ENCODE results near the gene MAPK12. TPM values are rescaled to one million over a fixed set of nuclear protein-coding genes. Genes with fewer than 3 reads are reported as not detected.

The MAPK12 gene
- total RNA-seq, 1 experiment from 2014 or later = 16.9 TPM

DNA sequence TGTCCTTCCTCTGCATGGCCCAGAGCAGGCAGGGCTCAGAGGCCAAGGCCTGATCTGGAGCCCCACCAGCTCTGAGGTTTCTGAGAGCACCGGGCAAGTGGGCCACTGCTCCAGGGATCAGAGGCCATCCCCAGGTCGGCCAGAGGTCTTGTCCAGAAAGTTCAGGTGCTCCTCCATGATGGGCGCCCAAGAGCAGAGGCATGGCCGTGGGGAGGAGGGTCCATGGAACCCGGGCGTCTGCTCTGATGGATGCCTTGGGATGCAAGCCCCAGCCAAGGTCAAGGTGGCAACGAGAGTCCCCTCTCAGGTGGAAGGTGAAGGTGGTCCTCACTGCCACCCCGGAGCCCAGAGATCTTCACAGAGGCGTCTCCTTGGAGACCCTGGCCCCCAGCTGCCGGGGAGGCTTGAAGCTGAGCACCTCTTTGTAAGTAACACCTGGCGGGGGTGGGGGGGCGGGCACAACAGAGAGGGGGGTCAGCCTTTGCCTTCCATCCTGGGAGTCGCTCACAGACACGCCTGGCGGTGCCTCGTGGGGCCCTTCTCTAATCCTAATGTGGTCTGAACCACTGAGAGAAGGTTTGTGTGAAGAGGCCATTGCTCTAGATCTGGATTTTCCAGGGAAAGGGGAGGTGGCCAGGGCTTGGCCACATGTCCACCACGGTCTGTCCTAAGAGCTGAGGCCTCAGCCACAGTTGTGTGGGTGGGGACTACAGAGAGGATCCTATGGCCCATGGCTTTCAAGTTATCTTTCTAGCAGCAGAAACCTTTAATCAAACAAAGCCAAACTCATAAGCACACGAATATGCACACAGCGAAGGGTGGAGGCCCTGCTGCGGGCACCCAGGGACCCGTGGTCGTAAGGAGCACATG is 8.2 kb downstream of the MAPK12 start:
- DNase-seq (ENCODE audit: low read depth) = no peak

DNA sequence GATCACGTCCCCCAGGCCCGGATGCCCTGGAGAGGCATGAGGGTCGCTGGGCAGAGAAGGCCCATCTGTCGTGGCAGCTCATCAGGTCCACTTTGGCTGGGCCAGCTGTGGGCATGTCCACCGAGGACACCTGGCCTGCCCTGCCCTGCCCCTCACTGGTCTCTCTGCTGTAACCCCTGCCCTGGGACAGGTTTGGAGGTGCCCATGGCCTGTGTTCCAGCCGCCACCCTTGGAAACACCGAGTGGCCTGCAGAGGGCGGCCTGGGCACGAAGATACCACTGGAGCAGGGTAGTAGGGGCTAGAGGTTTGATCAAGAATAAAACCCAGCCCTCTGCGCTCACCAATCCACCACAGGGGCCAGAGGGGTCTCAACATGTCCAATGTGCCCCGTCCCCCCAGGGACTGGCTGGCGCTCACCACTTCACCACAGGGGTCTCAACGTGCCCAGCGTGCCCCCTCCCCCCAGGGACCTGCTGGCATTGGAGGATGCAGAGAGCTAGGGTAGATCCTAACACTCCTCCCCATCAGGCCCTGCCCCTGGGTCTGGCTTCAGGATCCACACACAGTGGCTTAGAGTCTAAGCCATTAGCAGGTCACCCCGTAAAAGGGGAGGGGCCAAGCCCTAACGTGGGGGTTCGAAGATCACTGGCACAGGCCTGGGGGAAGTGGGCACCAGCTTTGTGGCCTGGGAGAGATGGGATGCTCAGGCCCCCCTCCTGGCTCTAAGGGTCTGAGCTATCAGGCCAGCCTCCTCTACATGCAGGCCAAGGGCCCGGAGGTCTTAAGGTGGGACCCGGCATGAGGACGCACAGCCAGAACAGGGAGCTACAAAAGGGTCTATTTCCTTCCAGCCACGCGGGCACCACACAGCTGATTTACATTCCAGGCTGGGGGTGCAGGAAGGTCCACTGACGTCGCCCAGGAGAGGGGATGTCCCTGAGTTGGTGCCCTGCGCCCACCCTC is 9.1 kb downstream of the MAPK12 start:
- DNase-seq (ENCODE audit: low read depth) = peak; percentile 66

DNA sequence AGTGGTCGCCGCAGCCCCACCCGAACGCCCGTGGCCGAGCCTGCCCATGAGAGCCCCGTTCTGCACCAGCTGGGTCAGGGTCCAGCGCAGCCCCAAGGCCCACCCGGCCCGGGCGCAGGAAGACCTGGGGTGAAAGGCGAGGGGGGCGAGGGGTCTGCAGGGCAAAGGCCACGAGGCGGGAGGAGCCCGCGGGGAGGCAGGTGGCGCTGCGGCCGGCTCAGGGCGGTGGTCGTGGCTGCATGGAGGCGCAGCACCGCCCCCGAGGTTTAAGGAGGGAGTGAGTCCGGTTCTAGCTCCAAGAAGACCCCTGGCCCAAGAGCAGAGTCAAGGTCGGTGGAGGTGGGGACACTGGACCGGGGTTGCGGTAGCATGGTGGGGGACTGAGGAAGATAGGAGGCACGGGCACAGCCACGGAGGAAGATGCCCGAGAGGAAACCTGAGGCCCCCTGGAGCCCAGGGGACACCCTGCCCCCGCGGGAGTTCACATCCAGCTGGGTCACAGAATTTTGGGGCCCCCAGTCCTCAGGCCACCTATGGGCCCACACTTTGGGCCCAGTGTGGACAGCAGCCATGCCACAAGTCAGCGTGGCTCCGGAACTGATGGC is 9.9 kb downstream of the MAPK12 start:
- DNase-seq (ENCODE audit: low read depth) = no peak

DNA sequence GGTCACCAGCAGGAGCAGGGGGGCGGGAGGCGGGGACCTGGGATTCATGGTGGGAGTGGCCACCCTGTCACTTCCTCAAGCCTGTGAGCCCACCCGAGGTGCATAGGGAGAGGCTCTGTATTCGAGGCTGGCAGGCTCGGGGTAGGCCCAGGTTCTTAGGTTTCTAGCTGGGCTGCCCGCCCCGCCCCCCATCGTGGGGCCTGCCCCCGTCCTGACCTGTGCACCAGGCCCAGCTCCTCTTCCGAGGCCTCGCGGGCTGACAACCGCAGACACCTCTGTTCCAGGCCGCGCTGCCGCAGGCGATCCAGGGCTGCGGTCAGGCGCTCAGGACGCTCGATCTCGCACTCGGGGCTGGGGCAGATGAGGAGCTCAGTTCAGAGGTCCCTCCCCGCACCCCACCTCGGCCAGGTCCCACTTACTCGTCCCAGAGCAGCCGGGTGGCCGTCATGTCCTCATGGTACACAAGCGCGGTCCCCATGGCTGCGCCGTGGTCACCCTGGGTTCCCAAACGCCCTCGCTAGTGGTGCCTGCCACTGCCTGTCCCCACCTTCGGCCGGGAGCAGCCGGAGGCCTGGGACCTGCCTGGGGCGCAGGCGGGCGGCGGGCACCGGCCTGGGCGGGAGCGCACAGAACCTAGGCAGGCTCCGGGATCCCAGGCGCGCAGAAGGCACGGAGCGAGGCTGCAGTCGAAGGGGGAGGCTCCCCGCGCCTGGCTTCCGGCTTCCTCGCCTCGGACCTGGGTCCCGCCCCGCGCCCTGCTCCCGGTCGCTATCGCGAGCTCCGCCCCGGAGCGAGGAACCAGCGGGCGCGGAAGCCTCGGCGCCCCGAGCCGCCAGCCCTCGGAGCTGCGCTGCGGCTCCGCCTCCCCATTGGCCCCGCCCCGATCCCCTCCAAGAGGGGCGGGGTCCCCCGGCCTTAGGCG is 10.7 kb downstream of the MAPK12 start, which contains the start of gene HDAC10:
TSS of gene HDAC10 (minus strand) at position 711 of the 922 bp plus-strand sequence. CDS start at position 478, 233 bp downstream.
- peak; percentile 71 for DNase-seq (ENCODE audit: low read depth)

DNA sequence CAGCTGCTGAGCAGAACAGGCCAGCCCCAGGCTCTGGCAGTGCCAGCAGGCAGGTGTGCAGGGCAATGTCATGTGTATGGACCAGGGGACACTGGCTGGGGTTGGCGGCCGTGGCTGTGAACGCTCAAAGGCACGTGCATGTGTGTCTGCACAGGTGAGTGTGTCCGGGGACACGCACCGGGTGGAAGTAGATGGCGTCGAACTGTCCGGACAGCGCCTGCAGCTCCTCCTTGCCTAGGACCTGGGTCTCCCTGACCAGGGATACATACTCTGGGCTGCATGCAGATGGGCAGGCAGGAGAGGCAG is 11.3 kb downstream of the MAPK12 start:
- DNase-seq (ENCODE audit: low read depth) = no peak

DNA sequence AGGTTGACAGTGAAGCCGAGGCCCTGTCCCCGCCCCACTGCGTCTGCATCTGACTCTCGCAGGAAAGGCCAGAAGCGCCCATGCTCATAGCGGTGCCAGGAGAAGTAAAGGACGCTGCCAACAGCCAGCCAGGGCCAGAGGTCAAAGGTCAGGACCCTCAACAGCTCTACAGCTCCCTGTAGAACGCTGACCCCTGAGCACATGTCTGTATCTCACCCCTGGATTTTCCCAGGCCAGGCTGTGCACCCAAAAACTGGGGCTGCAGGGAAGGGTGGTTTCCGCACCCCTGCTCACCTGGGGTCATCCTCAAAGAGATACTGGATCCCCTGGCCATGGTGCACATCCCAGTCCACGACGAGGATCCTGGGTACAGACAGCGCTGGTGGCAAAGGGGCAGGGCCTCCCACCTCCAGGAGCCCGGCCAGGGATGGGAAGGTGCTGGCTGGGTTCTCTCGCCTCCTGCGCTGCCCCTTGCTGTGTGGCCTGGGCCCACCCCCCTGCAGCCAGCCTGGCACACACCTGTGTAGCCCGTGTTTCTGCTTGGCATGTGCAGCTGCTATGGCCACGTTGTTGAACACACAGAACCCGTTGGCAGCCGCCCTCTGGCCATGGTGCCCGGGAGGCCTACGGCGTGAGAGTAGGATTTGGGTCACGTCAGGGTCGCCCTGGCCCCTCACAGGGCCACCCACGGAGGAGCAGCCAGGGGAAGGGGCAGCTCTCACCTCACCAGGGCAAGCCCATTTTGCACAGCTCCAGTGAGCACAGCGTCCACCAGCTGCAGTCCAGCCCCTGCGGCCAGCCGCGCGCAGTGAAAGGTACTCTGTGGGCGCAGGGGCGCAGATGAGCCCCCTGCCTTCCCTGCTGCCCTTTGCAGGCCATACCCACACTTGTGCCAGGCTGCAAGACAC is 11.9 kb downstream of the MAPK12 start:
- no peak for DNase-seq (ENCODE audit: low read depth)

DNA sequence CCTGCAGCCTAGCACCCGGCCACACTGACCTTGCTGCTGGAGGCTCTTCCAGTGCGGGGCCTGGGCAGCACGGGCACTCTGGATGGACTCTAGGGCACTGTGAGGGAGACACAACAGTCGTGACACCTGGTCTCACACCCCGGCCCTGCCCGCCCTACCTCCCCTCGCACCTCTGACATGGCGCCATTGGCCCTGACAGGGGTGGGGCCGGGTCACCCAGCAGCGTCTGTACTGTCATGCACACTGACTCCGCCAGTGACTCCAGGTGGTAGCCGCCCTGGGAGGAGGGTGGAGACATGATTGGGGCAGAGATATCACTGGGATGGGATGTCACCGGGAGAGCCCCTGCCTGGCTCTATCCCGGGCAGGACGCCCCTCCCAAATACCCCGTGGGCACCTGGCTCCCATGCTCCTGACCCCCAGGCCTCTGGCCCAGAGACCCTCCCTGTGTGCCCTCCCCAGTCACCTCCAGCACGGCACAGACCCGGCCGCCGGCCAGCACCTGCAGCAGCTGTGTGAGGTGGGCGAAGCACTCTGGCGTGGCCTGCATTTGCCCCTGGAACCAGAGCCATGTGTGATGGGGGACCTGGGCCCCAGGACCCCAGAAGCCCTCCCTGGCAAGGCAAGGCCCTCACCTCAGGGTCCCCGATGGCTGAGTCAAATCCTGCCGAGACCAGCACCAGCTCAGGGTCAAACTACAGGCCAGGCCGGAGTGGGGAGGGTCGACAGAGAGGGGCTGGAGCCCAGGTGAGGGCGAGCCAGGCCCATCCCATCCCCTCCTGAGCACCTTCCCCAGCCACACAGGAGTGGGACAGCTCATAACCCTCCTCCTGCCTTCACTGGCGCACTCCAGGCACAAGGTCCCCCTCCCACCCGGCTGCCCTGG is 13.0 kb downstream of the MAPK12 start:
- DNase-seq (ENCODE audit: low read depth) = no peak

DNA sequence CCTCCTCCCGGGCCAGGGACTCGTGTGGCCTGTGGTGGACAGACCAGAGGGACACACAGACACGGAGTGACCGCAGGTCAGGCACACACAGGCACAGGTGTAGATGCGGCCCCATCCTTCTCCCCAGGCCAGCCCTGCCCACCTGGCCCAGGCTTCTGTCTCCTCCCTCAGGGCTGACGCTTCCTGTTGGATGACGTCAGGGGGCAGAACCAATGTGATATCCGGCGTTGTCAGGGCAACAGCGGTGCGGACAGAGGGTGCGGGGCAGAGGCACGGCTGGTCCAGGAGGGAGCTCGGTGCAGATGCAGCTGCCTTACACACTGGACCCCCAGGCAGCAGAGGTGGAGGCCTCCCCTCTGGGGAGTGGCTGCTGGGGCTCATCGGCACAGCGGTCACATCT is 13.7 kb downstream of the MAPK12 start:
- DNase-seq (ENCODE audit: low read depth) = no peak

DNA sequence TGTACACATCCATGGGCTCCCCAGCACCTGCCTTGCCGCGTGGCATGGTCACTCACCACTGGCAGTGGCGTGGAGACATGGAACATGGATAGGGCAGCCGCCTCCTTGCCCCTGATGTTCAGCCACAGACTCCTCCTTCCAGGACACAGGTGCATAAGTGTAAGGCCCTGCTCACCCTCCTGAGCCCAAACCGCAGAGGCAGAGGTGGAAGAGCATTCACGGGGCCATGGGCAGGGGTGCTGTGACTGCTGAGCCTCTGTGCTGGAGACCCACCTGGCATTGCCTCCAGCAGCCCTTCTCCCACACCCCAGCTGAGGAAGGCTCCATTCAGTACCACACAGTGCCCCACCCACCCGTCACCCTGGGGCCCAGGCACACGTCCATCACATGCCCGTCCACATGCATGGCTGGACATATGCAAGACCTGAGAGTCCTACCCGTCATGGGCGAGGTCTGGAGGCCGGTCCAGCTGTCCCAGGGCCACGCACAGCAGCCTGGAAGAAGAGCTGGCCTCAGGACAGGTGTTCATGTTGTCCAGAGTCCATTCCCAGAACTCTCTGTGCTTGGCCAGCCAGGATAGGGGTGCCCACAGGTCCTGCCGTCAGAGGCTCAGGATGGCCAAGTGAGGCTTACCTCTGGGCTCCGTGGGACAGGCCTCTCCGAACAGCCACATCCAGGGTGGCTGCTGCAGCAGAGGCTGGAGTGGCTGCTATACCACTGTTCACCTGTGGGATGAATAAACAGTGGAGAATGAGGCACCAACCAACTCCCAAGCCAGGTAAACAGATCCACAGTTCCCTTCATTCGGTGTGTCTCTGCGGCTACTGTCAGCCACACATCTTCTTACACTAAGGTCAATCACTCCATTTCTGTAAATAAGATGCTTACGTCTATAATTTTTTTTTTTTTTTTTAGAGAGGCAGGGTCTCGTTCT is 15.0 kb downstream of the MAPK12 start:
- DNase-seq (ENCODE audit: low read depth) = no peak

DNA sequence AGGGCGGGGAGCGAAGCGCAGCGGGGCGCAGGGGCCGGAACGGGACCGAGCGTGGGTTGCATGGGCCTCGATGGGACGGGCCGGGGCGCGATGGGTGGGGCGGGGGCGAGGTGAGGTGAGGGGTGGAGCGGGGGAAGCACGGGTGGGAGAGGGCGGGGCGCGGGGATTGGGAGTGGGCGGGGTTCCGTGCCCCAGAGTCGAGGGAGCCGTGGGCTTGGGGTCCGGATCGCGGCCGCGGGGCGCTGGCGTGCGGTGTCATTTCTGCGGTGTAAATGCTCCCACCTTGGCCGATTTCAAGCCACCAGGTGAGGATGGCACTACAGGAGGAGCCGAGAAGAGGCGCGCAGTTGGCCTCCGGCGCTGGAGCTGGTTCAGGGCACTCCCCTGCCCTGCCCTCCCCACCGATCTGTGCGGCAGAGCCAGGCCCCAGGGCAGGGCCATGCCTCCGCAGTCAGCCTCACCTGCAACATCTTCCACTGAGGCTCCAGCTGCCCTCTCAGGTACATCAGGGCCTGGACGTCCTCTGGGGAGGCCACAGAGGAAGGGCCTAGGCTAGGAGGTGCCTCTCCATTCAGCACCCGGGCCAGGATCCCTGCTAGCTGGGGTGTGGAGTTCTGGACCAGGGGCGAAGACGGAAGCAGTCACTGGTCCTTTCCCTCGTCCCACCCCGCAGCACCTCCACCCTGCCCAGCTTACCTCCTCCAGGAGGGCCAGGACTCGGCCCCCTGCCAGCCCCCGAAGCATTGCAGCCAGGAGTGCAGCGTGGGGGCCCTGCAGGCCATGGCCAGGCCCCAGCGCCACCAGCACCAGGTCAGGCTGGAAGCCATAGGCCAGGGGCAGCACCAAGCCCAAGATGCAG is 16.0 kb downstream of the MAPK12 start:
- peak; percentile 14 for DNase-seq (ENCODE audit: low read depth)

DNA sequence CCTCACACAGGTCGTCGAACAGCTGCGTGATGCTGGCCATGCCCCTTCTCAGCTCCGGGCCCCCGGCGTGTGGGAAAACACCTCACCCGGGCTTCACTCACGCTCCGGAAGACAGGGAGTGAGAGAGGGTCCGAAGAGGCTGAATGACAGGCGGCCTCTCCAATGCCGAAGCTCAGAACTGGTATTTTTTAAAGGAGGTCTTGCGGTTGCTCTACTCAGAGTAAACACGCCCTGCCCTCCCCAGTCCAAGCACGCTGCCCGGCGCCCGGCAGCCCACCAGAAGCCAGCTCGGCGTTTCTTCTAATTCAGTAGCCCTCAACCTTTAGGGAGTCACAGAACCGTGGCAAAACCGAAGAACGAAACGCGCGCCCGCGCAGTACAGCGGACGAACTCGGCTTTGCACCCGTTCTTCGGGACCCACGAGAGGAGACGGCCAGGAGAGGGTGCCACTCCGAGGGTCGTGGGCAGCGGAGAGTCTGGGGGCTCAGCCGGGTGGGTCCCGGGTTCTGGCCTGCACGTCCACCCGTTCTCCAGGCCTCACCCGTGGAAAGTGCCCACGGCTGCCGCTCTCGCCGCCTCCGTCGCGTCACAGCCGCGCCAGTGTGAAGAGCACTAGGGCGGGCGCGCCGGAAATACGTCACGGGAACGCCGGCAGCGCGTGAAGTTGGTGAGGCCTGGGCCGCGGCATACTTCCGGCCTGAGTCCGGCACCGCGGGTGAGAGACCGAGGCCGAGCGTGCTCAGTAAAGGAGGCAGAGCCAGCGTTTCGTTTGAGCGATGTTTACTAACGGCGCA is 16.9 kb downstream of the MAPK12 start, which contains the start of gene TUBGCP6:
TSS of gene TUBGCP6 (minus strand) at position 604 of the 794 bp plus-strand sequence. CDS start at position 40, 564 bp downstream.
- peak; percentile 88 for DNase-seq (ENCODE audit: low read depth)

DNA sequence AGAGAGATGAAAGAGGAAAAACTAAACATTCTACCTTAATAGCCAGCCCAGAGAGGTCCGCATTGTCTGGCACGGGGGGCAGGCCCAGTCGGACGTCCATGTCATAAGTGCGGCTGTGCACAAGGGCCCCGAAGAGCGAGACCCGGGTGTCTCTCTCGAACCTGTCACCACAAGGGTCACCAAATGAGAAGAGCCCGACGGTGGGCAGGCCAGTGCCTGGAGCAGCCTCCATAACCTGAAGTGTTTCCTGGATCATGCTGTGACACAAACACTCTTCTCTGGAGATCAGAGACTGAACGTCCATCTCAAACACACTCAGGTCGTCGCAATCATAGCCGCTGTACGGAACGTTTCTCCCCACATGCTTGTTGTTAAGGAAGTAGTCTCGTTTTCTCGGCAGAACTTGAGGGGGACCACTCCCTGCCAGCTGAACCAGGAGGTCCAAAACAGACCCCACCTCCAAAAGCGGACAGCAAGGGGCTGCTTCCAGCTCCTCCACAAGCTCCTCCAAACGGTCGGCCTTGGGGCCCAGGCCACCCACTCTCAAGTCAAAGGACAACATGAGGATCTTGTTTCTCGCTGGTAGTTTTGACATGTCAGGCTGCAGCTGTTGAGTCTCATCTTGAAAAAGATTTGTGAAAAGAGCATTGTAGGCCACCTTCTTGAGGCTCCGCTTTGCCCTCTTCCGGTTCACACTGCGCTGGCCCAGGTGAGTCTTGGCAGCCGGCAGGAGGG is 17.6 kb downstream of the MAPK12 start:
- peak; percentile 17 for DNase-seq (ENCODE audit: low read depth)

DNA sequence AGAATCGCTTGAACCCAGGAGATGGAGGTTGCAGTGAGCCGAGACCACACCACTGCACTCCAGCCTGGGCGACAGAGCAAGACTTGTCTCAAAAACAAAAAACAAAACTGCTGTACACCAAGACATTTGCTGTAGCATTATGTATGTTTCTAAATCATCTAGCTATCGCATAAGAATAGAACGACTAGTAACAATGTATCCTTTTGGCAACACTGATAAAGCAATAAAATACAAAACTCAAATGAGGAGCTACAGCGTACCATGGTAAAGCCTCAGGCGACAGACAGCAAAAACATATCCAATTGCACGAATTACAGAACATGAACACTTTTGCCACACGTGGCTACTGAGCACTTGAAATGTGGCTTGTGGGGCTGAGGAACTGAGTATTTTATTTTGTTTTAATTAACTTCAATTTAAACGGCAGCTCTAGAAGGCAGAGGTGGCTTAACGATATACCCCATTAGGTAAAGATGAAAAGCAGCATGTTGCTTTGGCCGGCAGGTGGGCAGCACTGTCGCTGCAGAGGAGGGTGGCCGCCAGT is 19.0 kb downstream of the MAPK12 start:
- DNase-seq (ENCODE audit: low read depth) = no peak

DNA sequence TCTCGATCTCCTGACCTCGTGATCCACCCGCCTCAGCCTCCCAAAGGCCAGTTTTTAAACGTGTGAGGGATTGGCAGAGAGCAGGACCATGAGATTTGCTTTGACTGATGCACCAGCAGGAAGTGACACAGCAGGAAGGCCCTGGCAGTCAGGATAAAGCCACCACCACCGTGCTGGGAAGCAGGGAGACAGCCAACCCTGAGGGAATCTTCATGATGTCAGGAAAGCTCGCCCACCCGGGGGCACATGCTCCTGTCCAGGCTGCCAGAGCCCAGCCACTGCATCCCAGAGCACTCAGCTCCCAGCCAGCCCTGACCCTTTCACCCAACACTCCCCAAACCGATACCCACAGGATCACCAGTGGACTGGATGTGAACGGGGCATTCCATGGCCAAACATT is 22.7 kb downstream of the MAPK12 start:
- DNase-seq (ENCODE audit: low read depth) = no peak
